Measurements from ENCODE around the gene CZIB. TPM values are rescaled to one million over a fixed set of nuclear protein-coding genes. Genes with fewer than 3 reads are reported as not detected.
A peak's percentile ranks its signal among the peaks of the same experiment; 100 is the strongest.

Gene CZIB
- total and polyA plus RNA-seq, 2 of the 13 experiments (the other 11 are each of a cell fraction or from before 2014, with no cell fraction given), result 49.2 to 67.0 TPM

DNA sequence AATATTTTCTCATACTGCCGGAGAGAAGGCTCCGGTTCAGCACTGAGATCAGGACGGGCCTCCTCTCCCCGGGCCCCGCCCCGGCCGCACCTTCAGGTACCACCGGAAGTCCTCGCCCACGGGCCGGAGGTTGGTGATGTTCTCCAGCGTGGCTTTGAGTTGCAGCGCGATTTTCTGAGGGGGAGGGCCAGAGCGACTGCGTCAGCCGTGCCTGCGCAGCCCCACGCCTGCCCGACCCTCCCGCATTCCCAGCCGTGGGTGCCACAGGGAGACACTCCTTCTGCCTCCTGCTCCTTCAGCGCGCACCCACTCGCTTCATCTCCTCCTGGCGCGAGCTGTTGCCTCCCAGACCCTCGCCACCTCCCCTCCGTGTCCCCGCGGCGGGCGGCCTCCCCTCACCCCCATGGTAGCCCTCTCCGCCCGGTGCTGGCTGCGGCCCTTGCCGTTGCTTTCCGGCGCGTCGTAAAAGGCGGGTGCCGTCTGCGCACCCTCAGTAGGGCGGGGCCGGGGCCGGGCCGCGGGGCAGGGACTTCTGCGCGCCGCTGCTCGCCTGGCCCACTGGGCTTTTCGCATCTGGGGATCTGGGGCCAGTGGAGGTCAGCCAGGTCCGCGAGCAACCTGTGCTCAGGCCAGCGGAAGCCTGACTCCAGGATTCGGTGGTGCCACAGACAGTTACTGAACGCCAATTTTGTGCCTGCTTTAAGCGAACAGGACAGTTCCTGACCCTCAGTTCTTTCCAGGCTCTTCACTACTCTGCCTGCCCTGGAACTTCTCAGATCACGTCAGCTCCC, at the start of gene CZIB (continued):
- TF ChIP-seq CHD2 (IDR thresholded peaks at IDR 0.05; ENCODE audit: low read depth, low read length), result no peak; the same call in 1 of the 2 replicates
- TF ChIP-seq MBNL3 (CRISPR knock-in tag; conservative IDR thresholded peaks at IDR 0.05), result no peak
- peak; percentile 82 for TF ChIP-seq ZBTB2 (CRISPR knock-in tag; IDR thresholded peaks at IDR 0.05; ENCODE audit: low read depth)
- no peak for TF ChIP-seq FLYWCH1 (CRISPR knock-in tag; IDR thresholded peaks at IDR 0.05)
- TF ChIP-seq ZNF883 (CRISPR knock-in tag; IDR thresholded peaks at IDR 0.05; ENCODE audit: not compliant biosample characterization), result peak; percentile 81
- no peak for TF ChIP-seq PLRG1 (conservative IDR thresholded peaks at IDR 0.05)
- peak; percentile 86 for TF ChIP-seq NAIF1 (CRISPR knock-in tag; IDR thresholded peaks at IDR 0.05; ENCODE audit: borderline replicate concordance)
- peak; percentile 41; the same call in 1 of the 2 replicates for TF ChIP-seq SRY (CRISPR knock-in tag; IDR thresholded peaks at IDR 0.05)
- TF ChIP-seq PHB2 (IDR thresholded peaks at IDR 0.05; ENCODE audit: partially characterized antibody), result no peak
- no peak for TF ChIP-seq SSRP1 (CRISPR knock-in tag; IDR thresholded peaks at IDR 0.05)
- TF ChIP-seq ATF7 (IDR thresholded peaks at IDR 0.05), result no peak
- TF ChIP-seq ATF7 (CRISPR knock-in tag; IDR thresholded peaks at IDR 0.05), result peak; percentile 71; the same call in 1 of the 2 replicates
- TF ChIP-seq XRCC5 (optimal IDR thresholded peaks at IDR 0.05; ENCODE audit: low read length), result peak; percentile 22
- TF ChIP-seq NFE2 (CRISPR knock-in tag; IDR thresholded peaks at IDR 0.05), result no peak
- TF ChIP-seq MXI1 (IDR thresholded peaks at IDR 0.05; ENCODE audit: borderline replicate concordance, low read depth, low read length), result peak; percentile 66; the same call in 1 of the 3 replicates
- peak; percentile 53; the same call in 1 of the 2 replicates for TF ChIP-seq ZNF362 (CRISPR knock-in tag; IDR thresholded peaks at IDR 0.05; ENCODE audit: borderline replicate concordance)
- no peak for TF ChIP-seq SNAI1 (CRISPR knock-in tag; IDR thresholded peaks at IDR 0.05; ENCODE audit: borderline replicate concordance)
- 0 out of 2 replicates have a peak, but pooled peaks have one; percentile 8 for TF ChIP-seq NFIC (IDR thresholded peaks at IDR 0.05; ENCODE audit: low read length)
- TF ChIP-seq, protein P1, sequence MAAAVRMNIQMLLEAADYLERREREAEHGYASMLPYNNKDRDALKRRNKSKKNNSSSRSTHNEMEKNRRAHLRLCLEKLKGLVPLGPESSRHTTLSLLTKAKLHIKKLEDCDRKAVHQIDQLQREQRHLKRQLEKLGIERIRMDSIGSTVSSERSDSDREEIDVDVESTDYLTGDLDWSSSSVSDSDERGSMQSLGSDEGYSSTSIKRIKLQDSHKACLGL (CRISPR knock-in tag; IDR thresholded peaks at IDR 0.05), result peak; percentile 91
- TF ChIP-seq KDM1A (CRISPR knock-in tag; IDR thresholded peaks at IDR 0.05), result peak; percentile 64
- TF ChIP-seq, protein P2, sequence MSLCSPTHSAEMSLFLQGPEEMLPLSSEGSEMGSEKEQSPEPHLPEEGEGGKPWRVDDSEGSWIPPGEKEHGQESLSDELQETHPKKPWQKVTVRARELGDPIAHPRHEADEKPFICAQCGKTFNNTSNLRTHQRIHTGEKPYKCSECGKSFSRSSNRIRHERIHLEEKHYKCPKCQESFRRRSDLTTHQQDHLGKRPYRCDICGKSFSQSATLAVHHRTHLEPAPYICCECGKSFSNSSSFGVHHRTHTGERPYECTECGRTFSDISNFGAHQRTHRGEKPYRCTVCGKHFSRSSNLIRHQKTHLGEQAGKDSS (CRISPR knock-in tag; IDR thresholded peaks at IDR 0.05; ENCODE audit: borderline replicate concordance, low read depth), result no peak
- no peak for TF ChIP-seq ZNF367 (CRISPR knock-in tag; IDR thresholded peaks at IDR 0.05; ENCODE audit: borderline replicate concordance)
- peak; percentile 83 for TF ChIP-seq SNAPC2 (CRISPR knock-in tag; IDR thresholded peaks at IDR 0.05)
- TF ChIP-seq TAF15 (IDR thresholded peaks at IDR 0.05; ENCODE audit: low read depth, low read length, poor library complexity, severe bottlenecking), result peak; percentile 44
- TF ChIP-seq ZNF530 (CRISPR knock-in tag; IDR thresholded peaks at IDR 0.05; ENCODE audit: low read depth), result no peak
- peak; percentile 85 for TF ChIP-seq HNRNPLL (IDR thresholded peaks at IDR 0.05; ENCODE audit: low read depth, low read length, poor library complexity, severe bottlenecking)
- peak; percentile 83; the same call in 1 of the 2 replicates for TF ChIP-seq HES4 (CRISPR knock-in tag; IDR thresholded peaks at IDR 0.05; ENCODE audit: borderline replicate concordance)
- peak; percentile 94; the same call in 1 of the 2 replicates for TF ChIP-seq ZNF839 (CRISPR knock-in tag; IDR thresholded peaks at IDR 0.05; ENCODE audit: borderline replicate concordance)

Data from HepG2 (cell line).